CD4-positive, alpha-beta memory T cell (primary cell): Measurements from ENCODE around the gene GIMAP5. TPM values are rescaled to one million over a fixed set of nuclear protein-coding genes. Genes with fewer than 3 reads are reported as not detected.

ENCODE experiments used
- CTCF ChIA-PET: fragments of 350-600 bp; sonication (Branson Sonifier 250); formaldehyde crosslinking; loops from one replicate; lab custom pipeline; 2021; ENCODE audit warnings: inconsistent platforms; ENCODE audit not compliant: partially characterized antibody; lab: Charles Lee
- POLR2A ChIA-PET: fragments of 350-600 bp; sonication (Branson Sonifier 250); formaldehyde crosslinking; loops from one replicate; lab custom pipeline; 2021; ENCODE audit not compliant: partially characterized antibody; lab: Charles Lee
- DNase-seq, 5 donors: peaks; one replicate each; pipeline versions ENCODE4 v3.0.0 to v3.0.0-alpha.2; 2020 to 2022; ENCODE audit warnings: mixed read lengths in 1 of 5
- H3K27ac ChIP-seq: one replicate; pipeline ENCODE4 v1.7.0; 2013; ENCODE audit warnings: low read depth, low read length
- H3K27me3 ChIP-seq: 2 replicates; pipeline ENCODE4 v1.7.0; 2013; ENCODE audit warnings: mild to moderate bottlenecking, low read length, moderate library complexity; ENCODE audit not compliant: insufficient read depth
- H3K36me3 ChIP-seq: 2 replicates; pipeline ENCODE4 v1.7.0; 2013; ENCODE audit warnings: mild to moderate bottlenecking, low read length, moderate library complexity; ENCODE audit not compliant: insufficient read depth
- H3K4me1 ChIP-seq: 2 replicates; pipeline ENCODE4 v1.7.0; 2013; ENCODE audit warnings: mild to moderate bottlenecking, low read length, moderate library complexity; ENCODE audit not compliant: insufficient read depth
- H3K4me3 ChIP-seq, 2 donors: one replicate each; pipeline ENCODE4 v1.7.0; 2013; ENCODE audit warnings: low read length in 2 of 2, mild to moderate bottlenecking in 1 of 2
- H3K9me3 ChIP-seq, 2 donors: one replicate each; pipeline ENCODE4 v1.7.0; 2013; ENCODE audit warnings: low read length in 2 of 2, control low read depth in 1 of 2; ENCODE audit not compliant: control insufficient read depth in 1 of 2
- H3K27ac Mint-ChIP-seq, 7 donors: one replicate each; pipeline ENCODE4 v1.8.0; 2020 to 2021; ENCODE audit warnings: mixed read lengths in 7 of 7, mild to moderate bottlenecking in 6 of 7, inconsistent platforms in 3 of 7, moderate library complexity in 3 of 7
- H3K27me3 Mint-ChIP-seq, 2 donors: one replicate each; pipeline ENCODE4 v1.8.0; 2020 to 2021; ENCODE audit warnings: mixed read lengths in 2 of 2
- H3K36me3 Mint-ChIP-seq, 2 donors: one replicate each; pipeline ENCODE4 v1.8.0; 2020 to 2021; ENCODE audit warnings: mixed read lengths in 2 of 2, inconsistent platforms in 1 of 2, mild to moderate bottlenecking in 1 of 2
- H3K4me1 Mint-ChIP-seq, 4 donors: one replicate each; pipeline ENCODE4 v1.8.0; 2020 to 2021; ENCODE audit warnings: mixed read lengths in 4 of 4, mild to moderate bottlenecking in 1 of 4
- H3K4me3 Mint-ChIP-seq, 8 donors: one replicate each; pipeline ENCODE4 v1.8.0; 2020 to 2021; ENCODE audit warnings: mixed read lengths in 8 of 8, mild to moderate bottlenecking in 7 of 8, moderate library complexity in 6 of 8, inconsistent platforms in 3 of 8
- H3K9me3 Mint-ChIP-seq, 8 donors: one replicate each; pipeline ENCODE4 v1.8.0; 2020 to 2021; ENCODE audit warnings: mixed read lengths in 8 of 8, mild to moderate bottlenecking in 5 of 8, inconsistent platforms in 3 of 8, moderate library complexity in 1 of 8
- intact Hi-C: fragments of 100-400 bp; cut with micrococcal nuclease; formaldehyde crosslinking; loops from one replicate; pipeline ENCODE4 v1.15.1; 2023
- polyA plus RNA-seq, 2 donors: library from polyadenylated mRNA; unstranded; fragments of 300-500 nt; fragmentation: Illumina TruSeq; gene quantifications; one replicate each; pipeline ENCODE4 v1.2.3, GENCODE V29; 2021
- total RNA-seq, 2 experiments: library from RNA; stranded (reverse); gene quantifications; one replicate each; pipeline ENCODE4 v1.2.3, GENCODE V29; 2021

Gene GIMAP5
- total and polyA plus RNA-seq, 4 experiments from 2014 or later: 296 to 679 (median 356) TPM

DNA sequence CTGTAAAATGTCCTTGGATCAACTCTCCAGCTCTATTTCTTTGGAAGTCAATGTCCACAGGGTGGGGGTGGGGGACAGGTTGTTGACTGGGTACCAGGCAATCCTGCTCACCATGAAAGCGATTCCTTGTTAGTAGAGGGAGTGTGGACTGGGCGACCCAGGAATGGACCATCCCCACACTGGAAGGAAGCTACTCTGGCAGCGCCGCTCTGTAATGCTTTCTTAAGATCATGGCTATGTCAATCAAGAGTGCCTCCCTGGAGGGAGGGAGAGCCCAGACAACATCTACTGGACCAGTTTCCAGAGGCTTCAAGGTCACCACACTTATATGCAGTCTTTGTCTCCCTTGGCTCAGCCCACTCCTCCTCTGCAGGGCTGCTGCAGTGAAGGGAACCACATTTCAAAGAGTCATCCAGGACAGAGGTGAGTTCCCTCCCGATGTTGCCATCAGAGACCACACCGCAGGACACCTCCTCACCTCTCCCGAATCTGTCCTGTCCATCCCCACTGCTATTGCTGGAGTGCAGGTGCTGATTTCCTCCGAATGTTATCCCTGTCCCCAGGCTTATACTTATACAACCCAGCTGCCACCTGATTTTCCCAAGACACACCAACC lies 6.9 kb downstream of the GIMAP5 start:
- peak overlapping the region; percentile 86 to 97 (median 96) for H3K27ac Mint-ChIP-seq
- H3K4me1 ChIP-seq: peaks cover 84% of the 10 kb centered on the region
- peaks cover 72% of the 10 kb centered on the region in 2 donors for H3K36me3 Mint-ChIP-seq
- no peaks in the 10 kb centered on the region for H3K27me3 Mint-ChIP-seq
- intact Hi-C loops: loop anchor here (5.0 kb wide), 1 partner anchor 227 kb away; no protein-coding TSS in a partner anchor
- ChIA-PET CTCF (interaction anchor here (0.6 to 5.6 kb wide), 13 partner anchors 11 to 293 kb away, joined by 3 to 42 read pairs (median 4); partner anchors contain the start of genes GIMAP1 and GIMAP4), POLR2A (interaction anchor here (0.6 to 12.4 kb wide), 33 partner anchors 10 to 294 kb away, joined by 3 to 593 read pairs (median 5); partner anchors contain the start of genes GIMAP1, GIMAP2, GIMAP4 and GIMAP5)
- H3K36me3 ChIP-seq: peaks cover 56% of the 10 kb centered on the region
- H3K9me3 Mint-ChIP-seq: peaks cover 0 to 10% (median 0%) of the 10 kb centered on the region in 8 donors
- peak overlapping the region; percentile 83 for H3K27ac ChIP-seq
- H3K4me3 ChIP-seq: peak overlapping the region; percentile 81 to 82
- DNase-seq: peak in 1 of 5 donors; percentile 26
- peak overlapping the region; percentile 92 to 100 (median 98) for H3K4me3 Mint-ChIP-seq
- H3K27me3 ChIP-seq: no peaks in the 10 kb centered on the region
- H3K9me3 ChIP-seq: no peaks in the 10 kb centered on the region
- H3K4me1 Mint-ChIP-seq: peaks cover 71 to 99% (median 81%) of the 10 kb centered on the region in 4 donors

DNA sequence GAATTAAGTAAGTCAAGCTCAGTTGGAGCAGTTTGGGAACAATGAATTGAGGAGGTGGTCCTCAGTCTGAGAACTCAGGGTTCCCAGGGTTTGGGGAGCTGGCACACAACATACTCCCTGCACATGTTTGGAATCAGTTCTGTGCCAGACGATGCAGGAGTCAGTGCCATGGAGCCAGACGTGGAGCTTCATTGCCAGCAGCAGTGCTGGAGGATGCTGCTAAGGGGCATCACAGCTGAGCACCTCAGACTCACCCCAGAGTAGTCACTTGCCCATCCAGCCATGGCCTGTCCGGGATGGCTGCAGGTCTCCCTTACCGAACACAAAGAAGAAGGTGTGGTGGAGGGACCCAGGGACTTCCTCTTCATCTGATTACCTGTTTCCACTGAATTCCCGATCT lies 7.9 kb downstream of the GIMAP5 start:
- CTCF ChIA-PET: interaction anchor here (1.2 to 5.6 kb wide), 5 partner anchors 10 to 294 kb away, joined by 3 to 42 read pairs (median 5); partner anchors contain the start of genes GIMAP1 and GIMAP4
- H3K4me1 ChIP-seq: peaks cover 94% of the 10 kb centered on the region
- no peaks in the 10 kb centered on the region for H3K9me3 ChIP-seq
- H3K4me1 Mint-ChIP-seq: peaks cover 79 to 100% (median 89%) of the 10 kb centered on the region in 4 donors
- POLR2A ChIA-PET: interaction anchor here (0.8 to 12.4 kb wide), 21 partner anchors 9 to 377 kb away, joined by 3 to 593 read pairs (median 8); partner anchors contain the start of genes GIMAP1, GIMAP2, GIMAP4 and GIMAP5
- peak overlapping the region; percentile 56 for H3K27ac ChIP-seq
- H3K36me3 Mint-ChIP-seq: peaks cover 63 to 65% of the 10 kb centered on the region in 2 donors
- peak overlapping the region; percentile 92 to 100 (median 98) for H3K4me3 Mint-ChIP-seq
- H3K36me3 ChIP-seq: peaks cover 53% of the 10 kb centered on the region
- H3K27ac Mint-ChIP-seq: peak overlapping the region; percentile 86 to 97 (median 96)
- peak overlapping the region; percentile 20 to 24 for H3K4me3 ChIP-seq
- DNase-seq: peak in 1 of 5 donors; percentile 33
- no peaks in the 10 kb centered on the region for H3K27me3 Mint-ChIP-seq
- no peaks in the 10 kb centered on the region for H3K27me3 ChIP-seq
- intact Hi-C loops: loop anchor here (1.0 kb wide), 1 partner anchor 10 kb away; no protein-coding TSS in a partner anchor
- H3K9me3 Mint-ChIP-seq: peaks cover 0 to 6% (median 0%) of the 10 kb centered on the region in 8 donors

DNA sequence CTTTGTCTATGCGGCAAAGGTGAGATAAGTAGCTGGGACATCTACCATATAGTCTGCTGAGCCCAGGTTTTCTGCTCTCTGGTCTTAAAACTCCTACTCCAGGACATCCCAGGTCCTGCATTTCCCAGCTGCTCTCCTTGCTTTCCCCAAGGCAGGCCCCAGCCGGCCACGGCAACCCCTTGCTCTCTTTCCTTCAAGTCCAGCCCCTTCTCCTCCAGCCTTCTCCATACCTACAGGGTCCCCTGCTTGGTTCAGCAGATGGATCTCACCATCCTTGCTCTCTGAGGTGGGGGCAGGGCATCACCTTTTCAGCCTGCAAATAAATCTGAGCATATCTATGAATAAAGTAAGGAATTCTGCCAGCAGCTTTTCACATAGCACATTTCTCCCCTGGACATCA lies 8.7 kb downstream of the GIMAP5 start:
- Mint-ChIP-seq H3K4me1 (peaks cover 85 to 100% (median 92%) of the 10 kb centered on the region in 4 donors), H3K4me3 (peak overlapping the region; percentile 92 to 100 (median 98)), H3K27ac (peak overlapping the region; percentile 86 to 97 (median 96)), H3K27me3 (no peaks in the 10 kb centered on the region), H3K9me3 (peaks cover 0 to 6% (median 0%) of the 10 kb centered on the region in 8 donors), H3K36me3 (peaks cover 55 to 59% of the 10 kb centered on the region in 2 donors)
- peak in 1 of 5 donors; percentile 37 for DNase-seq
- POLR2A ChIA-PET: interaction anchor here (1.2 to 12.4 kb wide), 16 partner anchors 8 to 378 kb away, joined by 3 to 593 read pairs (median 114); partner anchors contain the start of genes GIMAP1, GIMAP2, GIMAP4 and GIMAP5
- no peaks in the 10 kb centered on the region for H3K9me3 ChIP-seq
- H3K4me3 ChIP-seq: peak overlapping the region in 1 of 2 donors; percentile 20
- CTCF ChIA-PET: interaction anchor here (0.7 to 5.6 kb wide), 7 partner anchors 10 to 275 kb away, joined by 3 to 42 read pairs (median 4); partner anchors contain the start of genes GIMAP1 and GIMAP4
- no peaks in the 10 kb centered on the region for H3K27me3 ChIP-seq
- intact Hi-C loops: loop anchor here (1.0 kb wide), 1 partner anchor 9 kb away; no protein-coding TSS in a partner anchor
- peaks cover 98% of the 10 kb centered on the region for H3K4me1 ChIP-seq
- peaks cover 45% of the 10 kb centered on the region for H3K36me3 ChIP-seq
- peak overlapping the region; percentile 56 for H3K27ac ChIP-seq

DNA sequence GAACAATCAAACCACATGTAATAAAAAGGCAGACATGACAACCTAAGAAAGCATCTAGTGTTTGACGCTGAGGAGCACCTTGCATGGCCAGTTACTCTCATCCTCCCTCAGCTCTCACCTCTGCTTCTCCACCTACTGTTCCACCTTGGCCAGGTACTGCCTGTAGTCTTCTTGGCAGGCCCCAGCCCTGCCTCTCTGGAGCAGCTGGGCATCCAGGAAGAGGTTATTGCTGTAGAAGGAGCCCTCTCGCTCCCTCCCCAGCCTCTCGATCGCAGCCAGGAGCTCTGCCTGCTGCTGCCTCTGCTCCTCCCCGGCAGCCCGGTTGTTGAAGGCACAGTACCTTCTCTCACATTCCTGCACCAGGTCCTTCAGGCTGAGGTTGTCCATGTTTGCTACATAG lies 9.7 kb downstream of the GIMAP5 start:
- Histone ChIP-seq H3K27me3 (no peaks in the 10 kb centered on the region), H3K9me3 (no peaks in the 10 kb centered on the region), H3K4me1 (peaks cover 96% of the 10 kb centered on the region), H3K27ac (peak overlapping the region; percentile 37), H3K36me3 (peaks cover 34% of the 10 kb centered on the region), H3K4me3 (peak overlapping the region in 1 of 2 donors; percentile 7)
- DNase-seq: peak in 1 of 5 donors; percentile 45
- H3K4me1 Mint-ChIP-seq: peaks cover 79 to 96% (median 87%) of the 10 kb centered on the region in 4 donors
- intact Hi-C loops: no loop called here
- peaks cover 45 to 49% of the 10 kb centered on the region in 2 donors for H3K36me3 Mint-ChIP-seq
- H3K27me3 Mint-ChIP-seq: no peaks in the 10 kb centered on the region
- CTCF ChIA-PET: interaction anchor here (1.1 to 4.7 kb wide), 3 partner anchors 9 to 298 kb away, joined by 3 to 42 read pairs (median 7); no protein-coding TSS in a partner anchor
- peak overlapping the region; percentile 83 to 95 (median 91) for H3K27ac Mint-ChIP-seq
- H3K4me3 Mint-ChIP-seq: peak overlapping the region; percentile 50 to 95 (median 78)
- H3K9me3 Mint-ChIP-seq: peaks cover 0 to 6% (median 0%) of the 10 kb centered on the region in 8 donors
- POLR2A ChIA-PET: interaction anchor here (1.0 to 12.4 kb wide), 18 partner anchors 7 to 341 kb away, joined by 3 to 593 read pairs (median 56); partner anchors contain the start of genes GIMAP1, GIMAP2, GIMAP4 and GIMAP5

DNA sequence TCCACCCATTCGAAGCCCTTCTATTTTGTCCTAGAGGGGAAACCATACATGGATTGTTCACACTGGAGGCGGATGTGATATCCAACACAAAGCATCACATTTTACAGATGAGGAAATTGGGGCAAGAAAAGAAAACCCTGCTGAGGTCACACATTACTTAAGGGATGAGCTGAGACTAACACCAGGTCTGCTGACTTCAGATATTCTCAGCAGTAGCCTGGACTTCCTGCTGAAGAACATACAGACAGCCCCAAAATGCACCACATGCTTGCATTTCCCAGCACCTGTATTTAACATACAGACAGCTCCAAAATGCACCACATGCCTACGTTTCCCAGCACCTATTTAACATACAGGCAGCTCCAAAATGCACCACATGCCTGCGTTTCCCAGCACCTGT lies 11.2 kb downstream of the GIMAP5 start:
- H3K4me1 Mint-ChIP-seq: peaks cover 73 to 92% (median 83%) of the 10 kb centered on the region in 4 donors
- H3K9me3 Mint-ChIP-seq: peaks cover 0 to 4% (median 0%) of the 10 kb centered on the region in 8 donors
- ChIA-PET POLR2A (interaction anchor here (1.1 to 12.4 kb wide), 19 partner anchors 6 to 343 kb away, joined by 3 to 593 read pairs (median 18); partner anchors contain the start of genes GIMAP1, GIMAP2, GIMAP4 and GIMAP5), CTCF (interaction anchor here (0.9 to 1.4 kb wide), 4 partner anchors 9 to 300 kb away, joined by 3 to 6 read pairs (median 4); partner anchors contain the start of gene GIMAP7)
- H3K9me3 ChIP-seq: no peaks in the 10 kb centered on the region
- H3K36me3 ChIP-seq: peaks cover 20% of the 10 kb centered on the region
- no peaks in the 10 kb centered on the region for H3K27me3 Mint-ChIP-seq
- H3K27me3 ChIP-seq: no peaks in the 10 kb centered on the region
- DNase-seq: peak in 1 of 5 donors; percentile 44
- peak overlapping the region; percentile 8 to 11 for H3K4me3 ChIP-seq
- peak overlapping the region; percentile 83 to 95 (median 92) for H3K27ac Mint-ChIP-seq
- peak overlapping the region; percentile 26 to 95 (median 72) for H3K4me3 Mint-ChIP-seq
- H3K4me1 ChIP-seq: peaks cover 96% of the 10 kb centered on the region
- H3K27ac ChIP-seq: peak overlapping the region; percentile 37
- intact Hi-C loops: no loop called here
- H3K36me3 Mint-ChIP-seq: peaks cover 30 to 36% of the 10 kb centered on the region in 2 donors

DNA sequence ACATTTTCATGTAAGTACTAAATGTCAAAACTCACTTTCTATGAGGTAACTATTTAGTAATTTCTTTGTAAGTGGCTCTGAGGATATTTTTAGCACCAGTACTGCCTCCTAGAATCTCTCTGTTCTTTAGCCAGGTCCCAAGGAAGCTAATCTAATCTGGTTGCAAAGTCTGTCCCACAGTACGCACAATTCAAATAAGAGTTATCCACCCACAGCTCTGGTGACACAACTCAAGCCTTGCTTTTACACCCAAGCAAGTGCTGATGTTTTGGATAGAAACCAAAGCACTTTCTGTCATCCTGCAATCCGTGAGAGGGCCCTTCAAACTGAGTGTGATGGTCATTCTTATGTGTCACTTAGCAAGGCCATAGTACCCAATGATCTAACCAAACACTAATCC lies 14.5 kb downstream of the GIMAP5 start:
- H3K27ac Mint-ChIP-seq: peak overlapping the region; percentile 37 to 95 (median 72)
- H3K27ac ChIP-seq: no peak overlapping the region
- peaks cover 2 to 12% of the 10 kb centered on the region in 2 donors for H3K36me3 Mint-ChIP-seq
- peaks cover 0 to 7% (median 0%) of the 10 kb centered on the region in 8 donors for H3K9me3 Mint-ChIP-seq
- H3K4me1 ChIP-seq: peaks cover 96% of the 10 kb centered on the region
- intact Hi-C loops: no loop called here
- H3K4me3 Mint-ChIP-seq: peak overlapping the region in 1 of 8 donors; percentile 6
- peaks cover 72 to 90% (median 82%) of the 10 kb centered on the region in 4 donors for H3K4me1 Mint-ChIP-seq
- H3K4me3 ChIP-seq: no peak overlapping the region
- DNase-seq: no peak
- H3K9me3 ChIP-seq: no peaks in the 10 kb centered on the region
- no peaks in the 10 kb centered on the region for H3K27me3 ChIP-seq
- POLR2A ChIA-PET: interaction anchor here (1.0 to 12.4 kb wide), 4 partner anchors 7 to 235 kb away, joined by 3 to 593 read pairs (median 202); partner anchors contain the start of genes GIMAP1, GIMAP4 and GIMAP5
- CTCF ChIA-PET: interaction anchor here (1.0 kb wide), 1 partner anchor 36 kb away, joined by 3 read pairs; the partner anchor contains the start of gene GIMAP1
- no peaks in the 10 kb centered on the region for H3K36me3 ChIP-seq
- H3K27me3 Mint-ChIP-seq: peaks cover 0 to 2% of the 10 kb centered on the region in 2 donors
